GM12891 (cell line): ENCODE data around the gene IQCH. TPM values are rescaled to one million over a fixed set of nuclear protein-coding genes. Genes with fewer than 3 reads are reported as not detected.

Experiments used
- DNase-seq: peaks from one replicate; pipeline ENCODE4 v3.0.0; 2011; ENCODE audit warnings: low spot score; ENCODE audit not compliant: insufficient read length
- FAIRE-seq: peaks from 2 replicates; lab custom pipeline; 2011; peaks lifted over from hg19 to GRCh38; lab: Jason Lieb, UNC
- PAX5 ChIP-seq: IDR thresholded peaks from 2 replicates; pipeline ENCODE4 v1.6.1; 2011; ENCODE audit warnings: low read length, moderate library complexity, mild to moderate bottlenecking; ENCODE audit not compliant: insufficient read depth, severe bottlenecking
- POLR2A ChIP-seq: IDR thresholded peaks from 2 replicates; pipeline ENCODE4 v1.6.1; 2011; ENCODE audit warnings: low read depth, low read length, control low read depth
- POLR2AphosphoS5 ChIP-seq: IDR thresholded peaks from 2 replicates; pipeline ENCODE4 v1.6.1; 2011; ENCODE audit warnings: low read depth, low read length, control low read depth
- POU2F2 ChIP-seq: IDR thresholded peaks from 2 replicates; pipeline ENCODE4 v1.6.1; 2011; ENCODE audit warnings: low read depth, mild to moderate bottlenecking, control low read depth, low read length, moderate library complexity
- SPI1 ChIP-seq: IDR thresholded peaks from 2 replicates; pipeline ENCODE4 v1.6.1; 2011; ENCODE audit warnings: low read depth, low read length, control low read depth
- TAF1 ChIP-seq: IDR thresholded peaks from 2 replicates; pipeline ENCODE4 v1.6.1; 2011; ENCODE audit warnings: low read depth, low read length, control low read depth
- polyA plus RNA-seq: library from polyadenylated mRNA; unstranded; fragments of >200 nt; gene quantifications from one replicate; pipeline ENCODE4 v1.2.1, GENCODE V29; 2012; ENCODE audit warnings: low read depth, missing spikeins, inconsistent platforms; ENCODE audit not compliant: missing spikeins

Gene IQCH
- 1.7 TPM for polyA plus RNA-seq

DNA sequence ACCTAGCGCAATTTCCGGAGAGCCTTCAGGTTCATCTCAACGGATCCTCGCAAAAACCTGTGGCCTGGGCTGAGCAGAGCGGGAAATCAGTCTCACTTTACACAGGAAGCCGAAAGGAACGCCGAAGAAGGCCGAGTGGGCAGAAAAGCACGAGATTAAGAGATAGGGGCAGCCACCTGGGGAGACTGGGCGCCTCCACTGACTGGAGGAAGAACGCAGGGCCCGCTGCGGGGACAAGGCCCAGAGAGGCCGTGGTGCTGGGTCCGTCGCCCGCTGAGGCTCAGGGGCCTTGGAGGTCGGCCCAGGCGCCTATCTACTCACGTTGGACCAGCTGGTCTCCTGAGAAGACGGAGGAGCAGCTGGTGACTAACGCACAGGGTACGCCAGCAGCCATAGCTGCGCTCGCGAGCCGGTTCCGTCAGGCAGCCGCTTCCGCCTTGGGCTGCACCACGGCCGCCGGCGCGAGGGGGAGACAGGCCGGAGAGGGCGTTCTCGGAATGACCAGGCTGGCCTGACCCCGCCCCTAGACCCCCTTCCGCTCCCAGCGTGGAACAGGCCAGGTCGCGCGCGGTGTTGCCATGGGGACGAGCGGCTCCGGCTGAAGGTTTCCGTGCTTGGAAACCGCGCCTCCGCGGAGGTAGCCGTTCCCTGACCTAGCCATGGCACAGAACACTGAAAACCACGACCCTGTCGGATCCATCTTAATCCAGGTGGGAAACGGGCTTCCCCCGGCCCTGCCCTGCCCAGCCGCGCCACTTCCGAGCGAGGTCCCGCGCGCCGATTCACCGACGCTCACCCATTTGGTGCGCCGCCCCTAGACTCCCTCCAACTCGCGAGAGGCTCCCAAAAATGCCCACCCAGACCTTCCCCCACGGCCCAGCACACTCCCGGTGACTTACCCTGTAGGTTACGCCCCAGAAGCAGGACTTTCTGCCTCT is at the start of gene IQCH, which contains the start of gene AAGAB:
TSS of gene IQCH (plus strand) at position 549 of the 938 bp plus-strand sequence. CDS start at position 660, 111 bp downstream.
TSS of gene AAGAB (minus strand) at position 424 of the 938 bp plus-strand sequence. CDS start at position 394, 30 bp downstream.
- peak; percentile 30; the same call in 1 of the 2 replicates for TF ChIP-seq SPI1
- peak; percentile 91 for TF ChIP-seq POLR2A
- peak; percentile 37 for TF ChIP-seq PAX5
- peak; percentile 72 for TF ChIP-seq POU2F2
- peak; percentile 95 for TF ChIP-seq TAF1
- TF ChIP-seq POLR2AphosphoS5 = peak; percentile 92
- peak; percentile 97 for DNase-seq
- peak; percentile 96 for FAIRE-seq

DNA sequence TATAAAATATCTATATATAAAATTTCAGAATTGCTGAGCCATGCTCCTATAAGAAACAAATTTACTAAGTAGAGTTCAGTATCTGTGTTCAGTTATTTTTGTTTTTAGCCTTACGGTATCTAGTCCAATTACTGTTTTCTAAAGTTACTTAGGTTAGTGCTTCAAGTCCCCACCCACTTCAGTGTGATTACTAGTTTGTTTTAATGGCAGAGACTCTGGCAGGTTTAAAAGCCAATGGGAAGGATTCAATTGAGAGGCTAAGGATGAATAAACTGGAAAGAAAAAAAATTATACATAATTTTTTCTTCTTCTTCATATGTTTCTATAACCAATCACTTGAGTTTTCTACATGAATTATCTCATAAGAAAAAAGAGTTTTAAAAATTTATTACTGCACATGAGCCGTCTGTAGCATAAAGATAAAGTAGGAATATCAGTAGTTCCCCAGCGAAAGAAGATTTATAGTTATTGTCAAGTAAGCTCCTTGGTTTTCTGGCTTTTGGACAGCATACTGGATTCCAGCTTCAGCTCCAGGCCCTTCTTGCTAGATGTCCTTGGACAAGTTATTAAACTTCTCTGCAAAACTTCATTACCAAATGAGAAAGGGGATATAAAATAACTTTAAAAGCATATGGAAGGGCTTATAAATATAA is 46.9 kb upstream of the IQCH start:
- TF ChIP-seq POU2F2 = no peak
- no peak for TF ChIP-seq SPI1
- TF ChIP-seq TAF1 = no peak
- TF ChIP-seq POLR2A = no peak
- no peak for TF ChIP-seq PAX5
- no peak for TF ChIP-seq POLR2AphosphoS5
- FAIRE-seq = no peak
- no peak for DNase-seq

DNA sequence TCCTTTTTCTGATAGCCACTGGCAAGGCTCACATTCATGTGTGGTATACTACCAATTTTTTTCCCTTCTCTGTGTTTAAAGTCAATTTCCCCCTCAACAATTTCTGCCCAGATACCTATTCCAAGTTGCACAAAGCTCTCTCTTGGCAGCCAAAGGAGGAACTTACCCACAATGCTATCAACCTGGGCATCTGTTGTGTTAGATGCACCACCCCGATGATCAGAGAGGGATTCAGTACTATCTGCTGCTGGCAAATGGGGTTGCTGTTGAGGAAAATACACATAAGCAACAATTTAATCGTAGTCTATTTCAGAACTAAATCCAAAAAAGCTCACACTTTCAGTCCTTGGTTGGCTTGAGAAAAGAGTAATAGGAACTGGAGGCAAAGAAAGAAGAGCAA is 46.2 kb upstream of the IQCH start:
- FAIRE-seq (peak; percentile 47), DNase-seq (no peak)
- TF ChIP-seq POLR2AphosphoS5 (no peak), SPI1 (no peak), TAF1 (no peak), PAX5 (no peak), POLR2A (no peak), POU2F2 (no peak)

DNA sequence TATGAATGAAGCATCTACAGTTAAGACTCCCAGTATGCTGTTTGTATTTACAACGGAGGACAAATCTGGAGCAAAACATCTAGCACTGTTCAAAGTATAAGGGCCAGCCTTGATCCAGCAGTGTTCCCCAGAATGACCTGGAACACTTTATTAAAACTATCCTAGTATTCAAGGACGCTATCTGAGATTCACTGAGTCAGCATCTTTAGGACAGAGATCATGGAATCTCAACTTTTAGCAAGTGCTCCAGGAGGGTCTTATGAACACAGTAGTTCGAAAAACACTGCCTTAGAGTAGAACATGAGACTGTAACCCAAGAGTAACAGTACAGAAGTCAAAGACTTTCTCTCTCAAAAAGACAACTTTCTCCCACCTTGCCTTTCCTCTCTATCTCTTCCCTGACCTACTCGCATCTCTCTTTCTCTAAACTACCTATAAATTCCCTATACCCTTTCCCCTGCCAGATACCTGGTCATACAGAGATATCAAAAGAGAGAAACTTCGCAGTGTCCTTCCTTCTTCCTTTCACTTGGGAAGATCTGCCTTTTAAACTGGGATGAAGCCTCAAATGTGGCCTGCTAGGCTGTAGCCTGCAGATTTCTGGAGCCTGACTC is 43.9 kb upstream of the IQCH start:
- DNase-seq (no peak), FAIRE-seq (no peak)
- TF ChIP-seq SPI1 (no peak), TAF1 (no peak), POLR2AphosphoS5 (no peak), POLR2A (no peak), POU2F2 (no peak), PAX5 (no peak)

DNA sequence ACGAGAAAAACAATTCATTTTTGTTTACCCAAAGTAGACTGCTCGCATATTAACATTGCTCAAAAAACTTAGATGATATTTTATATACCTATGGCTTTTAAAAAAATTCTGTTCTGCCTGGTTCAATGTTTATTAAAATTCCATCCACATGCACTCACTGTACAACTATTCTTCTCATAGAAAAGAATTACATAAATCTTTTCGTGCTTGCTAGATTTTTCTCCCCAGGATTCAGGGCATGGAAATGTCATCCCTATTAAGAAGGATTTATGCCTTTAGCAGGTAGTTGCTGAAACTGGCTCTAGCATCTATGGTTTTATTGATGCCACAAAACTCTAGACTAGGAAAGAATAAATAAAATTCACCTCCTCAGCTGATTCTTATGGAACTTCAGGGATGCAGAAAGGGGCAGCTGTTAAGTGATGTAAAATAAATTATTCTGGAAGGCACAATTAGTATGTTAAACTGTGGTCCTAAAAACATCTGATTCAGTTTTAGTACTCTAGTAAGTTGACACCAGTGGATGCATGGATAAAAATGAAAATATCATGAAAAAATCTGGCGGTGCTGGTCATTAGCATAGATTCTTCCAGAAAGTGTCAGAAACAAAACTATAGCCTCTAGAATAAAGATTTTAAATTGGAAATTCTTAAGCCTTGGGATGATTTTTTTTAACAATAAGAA is 41.8 kb upstream of the IQCH start:
- DNase-seq (no peak), FAIRE-seq (no peak)
- TF ChIP-seq POLR2AphosphoS5 (no peak), POU2F2 (no peak), TAF1 (no peak), SPI1 (no peak), POLR2A (no peak), PAX5 (no peak)

DNA sequence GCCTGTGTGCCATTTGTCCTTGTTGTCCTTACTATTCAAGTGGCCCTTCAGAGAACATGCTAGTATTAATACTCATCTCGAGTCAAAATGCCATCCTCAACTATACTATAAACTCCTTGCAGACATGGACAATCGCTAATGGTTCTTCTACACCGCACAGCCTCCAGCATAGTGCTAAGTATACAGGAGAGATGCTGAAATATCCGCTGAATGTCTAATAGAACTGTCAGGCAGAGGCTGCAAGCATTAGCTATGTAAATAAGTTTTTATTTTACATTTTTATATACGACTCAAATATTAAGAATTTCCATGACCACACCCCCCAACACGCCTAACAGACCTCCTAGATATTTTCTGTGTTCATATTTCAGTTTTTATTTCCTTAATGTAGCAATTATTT is 39.5 kb upstream of the IQCH start:
- no peak for DNase-seq
- FAIRE-seq = peak; percentile 16
- no peak for TF ChIP-seq PAX5
- TF ChIP-seq POLR2AphosphoS5 = no peak
- TF ChIP-seq TAF1 = no peak
- no peak for TF ChIP-seq POU2F2
- no peak for TF ChIP-seq POLR2A
- no peak for TF ChIP-seq SPI1

DNA sequence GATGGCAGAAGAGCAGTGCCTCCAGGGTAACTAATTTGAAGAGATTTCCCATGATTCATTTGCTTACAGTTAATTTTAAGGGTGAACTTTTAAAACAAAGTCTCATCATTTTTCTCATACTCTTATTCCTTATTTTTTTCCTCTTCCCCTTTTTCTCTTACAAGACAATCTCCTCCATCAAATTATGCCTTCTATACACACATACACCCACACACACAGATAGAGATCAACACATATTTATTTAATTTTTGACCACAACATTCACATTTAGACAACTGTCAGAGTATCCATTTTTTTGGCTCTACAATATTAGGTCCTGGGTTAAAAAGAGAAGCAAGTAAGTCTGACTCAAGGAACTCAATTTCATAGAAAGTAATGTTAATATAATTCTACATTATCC is 37.7 kb upstream of the IQCH start:
- DNase-seq (no peak), FAIRE-seq (no peak)
- no peak for TF ChIP-seq TAF1
- TF ChIP-seq POLR2A = no peak
- TF ChIP-seq PAX5 = no peak
- TF ChIP-seq POLR2AphosphoS5 = no peak
- no peak for TF ChIP-seq POU2F2

DNA sequence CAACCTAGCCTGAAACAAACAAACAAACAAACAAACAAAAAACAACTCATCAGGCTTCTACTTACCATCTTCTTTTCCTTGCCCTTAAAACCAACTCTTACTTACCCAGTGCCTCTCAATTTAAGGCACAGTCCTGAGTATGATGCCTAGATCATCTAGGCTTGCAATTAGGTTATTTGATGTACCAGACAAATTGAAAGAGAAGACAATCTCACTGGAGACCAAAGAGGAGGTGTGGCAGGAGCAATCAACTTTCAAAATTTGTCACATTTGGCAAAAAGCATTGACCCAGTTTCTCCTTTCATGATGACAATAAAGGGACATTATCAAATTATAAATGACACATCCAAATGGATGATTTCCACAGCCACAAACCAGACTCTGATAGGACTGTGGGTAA is 36.2 kb upstream of the IQCH start:
- FAIRE-seq (peak; percentile 71), DNase-seq (no peak)
- TF ChIP-seq POLR2A = no peak
- TF ChIP-seq SPI1 = no peak
- TF ChIP-seq POU2F2 = no peak
- no peak for TF ChIP-seq POLR2AphosphoS5
- TF ChIP-seq PAX5 = no peak
- no peak for TF ChIP-seq TAF1

DNA sequence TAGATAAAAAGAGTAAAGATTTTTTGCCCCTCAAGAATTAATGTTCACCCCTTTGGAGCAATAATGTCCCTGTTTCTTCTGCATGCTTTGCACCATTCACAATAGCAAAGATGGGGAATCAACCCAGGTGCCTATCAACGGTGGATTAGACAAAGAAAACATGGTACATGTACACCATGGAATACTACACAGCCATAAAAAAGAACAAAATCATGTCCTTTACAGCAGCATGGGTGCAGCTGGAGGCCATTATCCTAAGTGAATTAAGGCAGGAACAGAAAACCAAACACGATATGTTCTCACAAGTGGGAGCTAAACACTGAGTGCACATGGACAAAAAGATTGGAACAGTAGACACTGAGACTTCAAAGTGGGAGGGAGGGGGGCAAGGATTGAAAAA is 35.3 kb upstream of the IQCH start:
- FAIRE-seq (no peak), DNase-seq (no peak)
- TF ChIP-seq TAF1 (no peak), POLR2A (no peak), POLR2AphosphoS5 (no peak)
